Measurements from ENCODE around the gene APBB1IP. TPM values are rescaled to one million over a fixed set of nuclear protein-coding genes. Genes with fewer than 3 reads are reported as not detected.
"Not testable (repeated sequence)": the region's sequence is repeated elsewhere in the genome, so short reads cannot be mapped to it uniquely, and the experiment has no call there.

APBB1IP gene
- total and polyA plus RNA-seq, 8 donors: 1.2 to 4.7 (median 3.2) TPM; not detected in 1

DNA sequence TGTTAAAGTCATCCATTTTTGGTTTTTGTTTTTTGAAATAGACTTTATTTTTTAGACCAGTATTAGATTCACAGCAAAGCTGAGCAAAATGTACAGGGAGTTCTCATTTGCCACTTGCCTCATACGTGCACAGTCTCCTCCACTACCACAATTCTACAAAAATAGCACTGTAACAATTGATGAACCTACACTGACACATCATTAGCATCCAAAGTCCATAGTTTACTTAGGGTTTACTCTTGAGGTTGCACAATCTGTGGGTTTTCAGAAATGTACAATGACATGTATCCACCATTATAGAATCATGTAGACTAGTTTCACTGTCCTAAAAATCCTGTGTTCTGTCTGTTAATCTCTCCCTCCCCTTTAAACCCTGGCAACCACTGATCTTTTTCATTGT is 133.5 kb downstream of the APBB1IP start:
- 52 to 92% (median 63%) methylated on average over 1 of the region's 1 CpG for WGBS, 5 donors
- Histone ChIP-seq H3K36me3 (no peaks in the 10 kb centered on the region), H3K4me3 (no peak overlapping the region), H3K27me3 (peaks cover 0 to 13% (median 6%) of the 10 kb centered on the region in 3 donors), H3K9me3 (peaks cover 0 to 9% (median 3%) of the 10 kb centered on the region in 4 donors), H3K4me1 (peaks cover 0 to 6% (median 2%) of the 10 kb centered on the region in 4 donors), H3K27ac (no peak overlapping the region)
- DNase-seq: no peak
- intact Hi-C loops (cut with DNase I; ENCODE audit: low total_unique reads): no loop called here
- TF ChIP-seq CTCF (IDR thresholded peaks at IDR 0.05) (no peak), POLR2AphosphoS5 (IDR thresholded peaks at IDR 0.05) (no peak), EP300 (IDR thresholded peaks at IDR 0.05) (no peak), POLR2A (IDR thresholded peaks at IDR 0.05) (no peak)

GRCh38 chr10:26573674-26574073 is 135.5 kb downstream of the APBB1IP start:
- WGBS, 5 donors: 20 to 47% (median 45%) methylated on average over 2 of the region's 2 CpGs
- intact Hi-C loops (cut with DNase I; ENCODE audit: low total_unique reads): no loop called here
- Histone ChIP-seq H3K4me3 (no peak overlapping the region), H3K27ac (no peak overlapping the region), H3K27me3 (peaks cover 0 to 4% (median 0%) of the 10 kb centered on the region in 3 donors), H3K9me3 (peaks cover 0 to 9% (median 3%) of the 10 kb centered on the region in 4 donors), H3K4me1 (no peaks in the 10 kb centered on the region), H3K36me3 (no peaks in the 10 kb centered on the region)
- TF ChIP-seq CTCF (IDR thresholded peaks at IDR 0.05) (no peak), EP300 (IDR thresholded peaks at IDR 0.05) (no peak), POLR2A (IDR thresholded peaks at IDR 0.05) (no peak), POLR2AphosphoS5 (IDR thresholded peaks at IDR 0.05) (no peak)
- no peak for DNase-seq

- Histone ChIP-seq H3K27ac (no peak overlapping the region), H3K36me3 (no peaks in the 10 kb centered on the region), H3K27me3 (peaks cover 0 to 4% (median 0%) of the 10 kb centered on the region in 3 donors), H3K4me1 (no peaks in the 10 kb centered on the region), H3K4me3 (no peak overlapping the region), H3K9me3 (peaks cover 0 to 9% (median 3%) of the 10 kb centered on the region in 4 donors)
- WGBS, 5 donors: 71 to 80% (median 74%) methylated on average over 4 of the region's 4 CpGs
- DNase-seq: peak in 1 of 2 donors; percentile 13
- TF ChIP-seq POLR2AphosphoS5 (IDR thresholded peaks at IDR 0.05) (no peak), CTCF (IDR thresholded peaks at IDR 0.05) (no peak), EP300 (IDR thresholded peaks at IDR 0.05) (no peak), POLR2A (IDR thresholded peaks at IDR 0.05) (no peak)
- intact Hi-C loops (cut with DNase I; ENCODE audit: low total_unique reads): no loop called here
Observed at GRCh38 chr10:26574783-26575182, 136.6 kb downstream of the APBB1IP start.

- 73 to 87% (median 78%) methylated on average over 6 of the region's 6 CpGs for WGBS, 5 donors
- H3K27me3 ChIP-seq; DNase-seq; H3K27ac ChIP-seq; intact Hi-C loops (cut with DNase I; ENCODE audit: low total_unique reads); H3K4me1 ChIP-seq; H3K36me3 ChIP-seq; H3K9me3 ChIP-seq; H3K4me3 ChIP-seq: not testable (repeated sequence)
Observed at GRCh38 chr10:26578371-26578770, 140.2 kb downstream of the APBB1IP start.

DNA sequence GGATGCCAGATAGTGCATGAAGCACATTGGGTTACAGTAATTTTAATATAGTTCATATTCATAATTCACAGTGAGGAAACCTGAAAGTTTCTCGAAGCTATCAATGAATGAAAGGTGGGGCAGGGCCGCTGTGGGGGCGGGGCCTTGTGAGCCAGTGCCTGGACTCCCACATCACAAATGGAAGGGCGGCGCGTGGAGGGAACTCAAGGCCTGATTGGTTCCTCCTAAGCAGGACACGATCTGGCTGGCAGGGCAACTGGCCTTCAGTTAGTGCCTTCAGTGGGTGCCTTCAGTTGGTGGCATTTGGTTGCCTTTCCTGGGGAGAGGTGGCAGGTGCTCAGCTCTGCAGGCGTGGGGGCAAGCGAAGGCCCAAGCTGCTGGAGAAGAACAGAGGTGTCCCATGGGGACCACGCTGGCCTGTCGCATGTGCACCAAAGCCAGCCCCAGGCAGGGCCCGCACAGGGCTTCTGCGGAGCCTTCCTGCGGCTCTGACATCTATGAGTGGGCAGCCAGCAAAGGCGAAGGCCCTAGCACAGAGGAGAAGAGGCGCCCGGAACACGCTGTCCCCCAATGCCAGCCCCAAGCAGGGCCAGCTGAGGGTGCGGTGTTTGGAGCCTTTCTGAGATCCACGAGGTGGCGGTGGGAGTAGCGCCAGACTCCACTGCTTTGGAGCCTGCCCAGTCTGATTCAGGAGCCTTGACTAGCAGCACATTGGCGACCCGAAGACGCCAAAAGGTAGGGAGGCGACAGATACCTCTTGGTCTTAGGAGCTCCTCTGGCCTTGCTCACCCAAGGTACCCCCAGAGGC is 141.3 kb downstream of the APBB1IP start:
- Histone ChIP-seq H3K27me3 (no peaks in the 10 kb centered on the region), H3K4me3 (no peak overlapping the region), H3K4me1 (no peaks in the 10 kb centered on the region), H3K27ac (no peak overlapping the region), H3K36me3 (no peaks in the 10 kb centered on the region), H3K9me3 (no peaks in the 10 kb centered on the region)
- peak in 1 of 2 donors; percentile 15 for DNase-seq
- TF ChIP-seq POLR2AphosphoS5 (IDR thresholded peaks at IDR 0.05) (no peak), CTCF (IDR thresholded peaks at IDR 0.05) (no peak), POLR2A (IDR thresholded peaks at IDR 0.05) (no peak), EP300 (IDR thresholded peaks at IDR 0.05) (no peak)
- 83 to 95% (median 90%) methylated on average over 21 to 26 of the region's 26 CpGs for WGBS, 5 donors
- intact Hi-C loops (cut with DNase I; ENCODE audit: low total_unique reads): no loop called here

All from stomach (tissue), 9 donors.